GM12875 (cell line): ENCODE results near the gene ENTPD2.
"Not testable (repeated sequence)": the region's sequence is repeated elsewhere in the genome, so short reads cannot be mapped to it uniquely, and the experiment has no call there.

Experiments
- H3K4me3 ChIP-seq: one replicate; pipeline ENCODE4 v1.5.1; 2011; ENCODE audit warnings: low read depth, low read length, control low read depth
- CTCF ChIP-seq: IDR thresholded peaks from 2 replicates; pipeline ENCODE4 v1.5.1; 2011; ENCODE audit warnings: low read depth, mild to moderate bottlenecking, control low read depth, inconsistent platforms, low read length, moderate library complexity, borderline replicate concordance; ENCODE audit not compliant: insufficient read depth

ENTPD2 gene

DNA sequence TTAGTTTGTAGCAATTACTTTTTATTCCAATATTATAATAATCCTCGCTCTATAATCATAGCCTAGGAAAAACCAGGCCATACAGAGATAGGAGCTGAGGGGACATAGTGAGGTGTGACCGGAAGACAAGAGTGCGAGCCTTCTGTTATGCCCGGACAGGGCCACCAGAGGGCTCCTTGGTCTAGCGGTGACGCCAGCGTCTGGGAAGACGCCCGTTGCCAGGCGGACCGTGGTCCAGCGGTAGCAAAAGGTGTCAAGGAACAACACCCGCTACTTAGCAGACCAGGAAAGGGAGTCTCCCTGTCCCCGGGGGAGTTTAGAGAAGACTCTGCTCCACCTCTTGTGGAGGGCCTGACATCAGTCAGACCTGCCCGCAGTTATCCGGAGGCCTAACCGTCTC, 49.6 kb downstream of the ENTPD2 start:
- TF ChIP-seq CTCF = 0 out of 2 replicates have a peak, but pooled peaks have one; percentile 24

DNA sequence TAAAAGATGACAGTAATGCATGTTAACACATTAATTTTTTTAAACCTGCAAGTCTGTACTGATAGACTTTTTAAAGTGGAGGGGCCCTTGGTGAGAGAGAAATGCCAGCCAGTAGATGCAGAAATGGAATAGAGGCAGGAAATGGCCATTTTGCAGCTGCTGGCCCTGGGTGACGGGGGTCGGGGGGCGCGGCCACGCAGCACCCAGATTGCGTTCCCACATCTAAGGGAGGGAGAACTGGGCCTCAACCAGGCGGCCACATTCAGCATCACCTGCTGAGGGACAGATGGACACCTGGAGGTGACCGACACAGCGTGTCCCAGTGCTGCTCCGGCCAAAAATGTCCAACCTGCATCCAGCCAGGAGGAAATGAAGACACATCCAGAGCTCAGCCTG, 51.2 kb downstream of the ENTPD2 start:
- no peak for TF ChIP-seq CTCF

More for the DNA sequence above, 49.6 kb downstream of the ENTPD2 start:
- H3K4me3 ChIP-seq = not testable (repeated sequence)

GRCh38 chr9:137001857-137002645, 51.8 kb downstream of the ENTPD2 start:
- H3K4me3 ChIP-seq = no peak overlapping the region
- no peak for TF ChIP-seq CTCF

More for the DNA sequence above, 51.2 kb downstream of the ENTPD2 start:
- H3K4me3 ChIP-seq = no peak overlapping the region

GRCh38 chr9:137000177-137000930, 53.5 kb downstream of the ENTPD2 start:
- no peak for TF ChIP-seq CTCF
- H3K4me3 ChIP-seq = peak overlapping the region; percentile 19
